SK-N-MC (cell line): ENCODE data around the gene FOXF2.

ENCODE experiments used
- EZH2 ChIP-seq: fragments of 200-600 bp; sonication (generic); IDR thresholded peaks from one replicate; pipeline ENCODE4 v1.6.1; 2017; ENCODE audit warnings: antibody characterized with exemption
- FOXP2 ChIP-seq: optimal IDR thresholded peaks from 2 replicates; pipeline ENCODE3; 2011; ENCODE audit warnings: mild to moderate bottlenecking, moderate library complexity; ENCODE audit not compliant: insufficient read depth; ENCODE audit errors: extremely low read length, control extremely low read depth
- POLR2AphosphoS5 ChIP-seq: IDR thresholded peaks from 2 replicates; pipeline ENCODE4 v1.6.1; 2012; ENCODE audit warnings: mild to moderate bottlenecking, low read depth, low read length, borderline replicate concordance

GRCh38 chr6:1363298-1363697, 26.1 kb upstream of the FOXF2 start:
- no peak for TF ChIP-seq EZH2
- no peak for TF ChIP-seq POLR2AphosphoS5
- no peak for TF ChIP-seq FOXP2
